Activated CD4-positive, alpha-beta T cell treated with anti-CD3 and anti-CD28 coated beads, Interleukin-2, Interleukin-4, amounts not matched to agents 100 ng/mL and 50 ng/mL, durations not matched to agents 16 hours and 8 hours (primary cell): ENCODE measurements around the gene MOSPD3.
"Not testable (repeated sequence)": the region's sequence is repeated elsewhere in the genome, so short reads cannot be mapped to it uniquely, and the experiment has no call there.

Source experiments
- DNase-seq: peaks from one replicate; pipeline ENCODE4 v3.0.0-alpha.2; 2020; ENCODE audit warnings: low spot score

MOSPD3 gene

GRCh38 chr7:100626055-100626454 lies 13.7 kb downstream of the MOSPD3 start:
- no peak for DNase-seq

- DNase-seq = peak; percentile 91
These were observed 14.3 kb downstream of the MOSPD3 start for GRCh38 chr7:100626530-100627237.

GRCh38 chr7:100627238-100627549 lies 14.9 kb downstream of the MOSPD3 start:
- no peak for DNase-seq

- peak; percentile 36 for DNase-seq
These were observed 16.9 kb downstream of the MOSPD3 start for GRCh38 chr7:100629117-100629716.

GRCh38 chr7:100630066-100630465 lies 17.7 kb downstream of the MOSPD3 start:
- DNase-seq = no peak

- peak; percentile 66 for DNase-seq
These were observed 20.8 kb downstream of the MOSPD3 start for GRCh38 chr7:100632951-100633717.

GRCh38 chr7:100639995-100640516 lies 27.7 kb downstream of the MOSPD3 start:
- no peak for DNase-seq

- no peak for DNase-seq
These were observed 28.4 kb downstream of the MOSPD3 start for GRCh38 chr7:100640517-100641440.

GRCh38 chr7:100641463-100641859 lies 29.1 kb downstream of the MOSPD3 start, which contains the start of gene TFR2:
TSS of gene TFR2 (minus strand) at chr7:100641552. CDS start at chr7:100641509, 43 bp downstream.
- DNase-seq = no peak

GRCh38 chr7:100641860-100642533 lies 29.7 kb downstream of the MOSPD3 start:
- DNase-seq = no peak

GRCh38 chr7:100642534-100642907 lies 30.2 kb downstream of the MOSPD3 start:
- DNase-seq = no peak

GRCh38 chr7:100649826-100650565 lies 37.7 kb downstream of the MOSPD3 start:
- no peak for DNase-seq

GRCh38 chr7:100654908-100655831 lies 42.8 kb downstream of the MOSPD3 start:
- no peak for DNase-seq

GRCh38 chr7:100655908-100656674 lies 43.8 kb downstream of the MOSPD3 start, which contains the start of gene ACTL6B:
TSS of gene ACTL6B (minus strand) at chr7:100656448. CDS start at chr7:100656354, 94 bp downstream.
- peak; percentile 35 for DNase-seq

GRCh38 chr7:100662194-100662776 lies 49.9 kb downstream of the MOSPD3 start:
- DNase-seq = not testable (repeated sequence)
